ENCODE results near the gene OPRM1.

- TF ChIP-seq TAF1 (IDR thresholded peaks at IDR 0.05; ENCODE audit: borderline replicate concordance, insufficient read depth, low read length) (no peak), POLR2AphosphoS5 (IDR thresholded peaks at IDR 0.05; ENCODE audit: low read depth, low read length) (no peak), FOXP2 (optimal IDR thresholded peaks at IDR 0.05; ENCODE audit: borderline replicate concordance, extremely low read depth, extremely low read length, insufficient read depth) (no peak), SIN3A (IDR thresholded peaks at IDR 0.05; ENCODE audit: borderline replicate concordance, insufficient read depth, low read length) (no peak), REST (IDR thresholded peaks at IDR 0.05; ENCODE audit: insufficient read depth in 1 of 2, low read depth in 2 of 2, low read length in 2 of 2) (no peak)
These were observed 250.9 kb downstream of the OPRM1 start for GRCh38 chr6:154289818-154290508.
